ENCODE results near the gene IREB2.

IREB2 gene

GRCh38 chr15:78454992-78455391, 17.0 kb downstream of the IREB2 start:
- Mint-ChIP-seq H3K4me1 (peaks cover 69% of the 10 kb centered on the region), H3K27ac (peak overlapping the region; percentile 2), H3K36me3 (ENCODE audit: low read depth) (peaks cover 27% of the 10 kb centered on the region), H3K9me3 (no peaks in the 10 kb centered on the region), H3K4me3 (no peak overlapping the region), H3K27me3 (no peaks in the 10 kb centered on the region)
- DNase-seq (no peak), ATAC-seq (no peak)

- DNase-seq: no peak
- peaks cover 73% of the 10 kb centered on the region for H3K4me1 Mint-ChIP-seq
- no peak overlapping the region for H3K4me3 Mint-ChIP-seq
- peaks cover 25% of the 10 kb centered on the region for H3K36me3 Mint-ChIP-seq (ENCODE audit: low read depth)
- no peaks in the 10 kb centered on the region for H3K9me3 Mint-ChIP-seq
- no peaks in the 10 kb centered on the region for H3K27me3 Mint-ChIP-seq
- no peak overlapping the region for H3K27ac Mint-ChIP-seq
- no peak for ATAC-seq
Measured at GRCh38 chr15:78455749-78456148, 17.7 kb downstream of the IREB2 start.

DNA sequence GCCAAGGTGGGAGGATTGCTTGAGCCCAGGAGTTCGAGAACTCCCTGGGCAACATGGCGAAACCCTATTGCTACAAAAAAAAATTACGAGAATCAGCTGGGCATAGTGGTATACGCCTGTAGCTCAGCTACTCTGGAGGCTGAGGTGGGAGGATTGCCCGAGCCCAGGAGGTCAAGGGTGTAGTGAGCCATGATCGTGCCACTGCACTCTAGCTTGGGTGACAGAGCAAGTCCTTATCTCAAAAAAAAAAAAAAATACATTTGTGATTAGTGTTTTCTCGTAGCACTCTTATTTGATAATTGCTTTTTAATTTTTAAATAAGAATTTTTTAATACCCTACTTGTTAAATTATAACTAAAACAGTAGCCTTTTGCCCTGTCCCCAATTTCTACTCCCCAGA, 18.4 kb downstream of the IREB2 start:
- DNase-seq (no peak), ATAC-seq (no peak)
- peaks cover 30% of the 10 kb centered on the region for H3K36me3 Mint-ChIP-seq (ENCODE audit: low read depth)
- H3K27me3 Mint-ChIP-seq: no peaks in the 10 kb centered on the region
- H3K9me3 Mint-ChIP-seq: no peaks in the 10 kb centered on the region
- H3K4me3 Mint-ChIP-seq: no peak overlapping the region
- no peak overlapping the region for H3K27ac Mint-ChIP-seq
- peaks cover 79% of the 10 kb centered on the region for H3K4me1 Mint-ChIP-seq

DNA sequence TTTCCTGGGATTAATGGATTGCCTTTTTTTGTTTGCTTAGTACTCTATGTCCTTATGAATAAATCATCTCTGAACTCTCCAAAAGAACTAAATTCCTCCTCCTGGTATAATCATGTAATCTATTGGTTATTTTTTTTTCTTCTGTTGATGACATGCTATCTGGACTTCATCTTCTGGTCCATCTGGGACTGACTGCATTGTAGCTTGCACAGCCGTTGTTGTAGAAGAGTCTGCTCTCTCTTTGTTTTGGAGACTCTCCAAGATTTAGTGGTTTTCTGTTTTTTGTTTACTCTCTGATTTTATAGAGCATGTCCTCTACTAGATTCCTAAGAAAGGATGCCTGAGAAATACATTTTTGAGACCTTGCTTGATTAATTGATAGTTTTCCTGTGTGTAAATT, 19.1 kb downstream of the IREB2 start:
- peak overlapping the region; percentile 5 for H3K27ac Mint-ChIP-seq

GRCh38 chr15:78460737-78461136, 22.7 kb downstream of the IREB2 start:
- H3K27ac Mint-ChIP-seq: peak overlapping the region; percentile 43
- H3K4me1 Mint-ChIP-seq: peaks cover 48% of the 10 kb centered on the region
- no peak for ATAC-seq

More for the DNA sequence above, 19.1 kb downstream of the IREB2 start:
- Mint-ChIP-seq H3K4me3 (no peak overlapping the region), H3K9me3 (no peaks in the 10 kb centered on the region), H3K27me3 (no peaks in the 10 kb centered on the region), H3K36me3 (ENCODE audit: low read depth) (peaks cover 27% of the 10 kb centered on the region), H3K4me1 (peaks cover 79% of the 10 kb centered on the region)
- DNase-seq (no peak), ATAC-seq (no peak)

GRCh38 chr15:78461171-78461888, 23.3 kb downstream of the IREB2 start:
- Mint-ChIP-seq H3K4me1 (peaks cover 42% of the 10 kb centered on the region), H3K27ac (peak overlapping the region; percentile 43), H3K9me3 (no peaks in the 10 kb centered on the region), H3K4me3 (no peak overlapping the region), H3K27me3 (no peaks in the 10 kb centered on the region), H3K36me3 (ENCODE audit: low read depth) (peaks cover 40% of the 10 kb centered on the region)
- DNase-seq (no peak), ATAC-seq (no peak)

More at GRCh38 chr15:78460737-78461136, 22.7 kb downstream of the IREB2 start:
- Mint-ChIP-seq H3K36me3 (ENCODE audit: low read depth) (peaks cover 40% of the 10 kb centered on the region), H3K9me3 (no peaks in the 10 kb centered on the region), H3K27me3 (no peaks in the 10 kb centered on the region), H3K4me3 (no peak overlapping the region)
- DNase-seq: no peak

- Mint-ChIP-seq H3K9me3 (no peaks in the 10 kb centered on the region), H3K36me3 (ENCODE audit: low read depth) (peaks cover 55% of the 10 kb centered on the region), H3K4me3 (no peak overlapping the region), H3K27ac (no peak overlapping the region), H3K27me3 (no peaks in the 10 kb centered on the region), H3K4me1 (peaks cover 3% of the 10 kb centered on the region)
- no peak for DNase-seq
- no peak for ATAC-seq
Measured at GRCh38 chr15:78469031-78469430, 31.0 kb downstream of the IREB2 start.

- H3K27ac Mint-ChIP-seq: no peak overlapping the region
- H3K36me3 Mint-ChIP-seq (ENCODE audit: low read depth): peaks cover 46% of the 10 kb centered on the region
- DNase-seq (no peak), ATAC-seq (no peak)
- peaks cover 2% of the 10 kb centered on the region for H3K4me1 Mint-ChIP-seq
- no peak overlapping the region for H3K4me3 Mint-ChIP-seq
- no peaks in the 10 kb centered on the region for H3K27me3 Mint-ChIP-seq
- H3K9me3 Mint-ChIP-seq: no peaks in the 10 kb centered on the region
Measured at GRCh38 chr15:78477295-78477694, 39.3 kb downstream of the IREB2 start.

DNA sequence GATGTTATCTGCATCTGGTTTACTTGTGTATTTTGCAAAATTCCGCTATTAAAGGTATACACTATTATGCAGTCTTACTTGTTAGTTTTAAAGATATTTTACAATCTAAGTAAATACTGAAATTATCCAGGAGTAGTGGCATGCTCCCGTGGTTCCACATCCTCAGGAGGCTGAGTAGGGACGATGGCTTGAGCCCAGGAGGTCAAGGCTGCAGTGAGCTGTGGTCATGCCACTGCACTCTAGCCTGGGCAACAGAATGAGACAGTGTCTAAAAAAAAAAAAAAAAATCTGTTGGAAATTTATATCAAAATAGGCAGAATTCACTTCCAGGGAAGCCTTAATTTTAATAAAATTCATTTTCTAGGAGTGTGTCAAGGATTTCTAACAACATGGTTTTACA, 41.6 kb downstream of the IREB2 start:
- no peaks in the 10 kb centered on the region for H3K27me3 Mint-ChIP-seq
- no peaks in the 10 kb centered on the region for H3K9me3 Mint-ChIP-seq
- no peak for DNase-seq
- peaks cover 49% of the 10 kb centered on the region for H3K36me3 Mint-ChIP-seq (ENCODE audit: low read depth)
- ATAC-seq: no peak
- H3K4me3 Mint-ChIP-seq: no peak overlapping the region
- H3K4me1 Mint-ChIP-seq: peaks cover 2% of the 10 kb centered on the region
- H3K27ac Mint-ChIP-seq: no peak overlapping the region

GRCh38 chr15:78481917-78482316, 43.9 kb downstream of the IREB2 start:
- no peak for DNase-seq
- H3K4me3 Mint-ChIP-seq: no peak overlapping the region
- no peaks in the 10 kb centered on the region for H3K27me3 Mint-ChIP-seq
- no peaks in the 10 kb centered on the region for H3K9me3 Mint-ChIP-seq
- ATAC-seq: no peak
- peaks cover 11% of the 10 kb centered on the region for H3K4me1 Mint-ChIP-seq
- no peak overlapping the region for H3K27ac Mint-ChIP-seq
- H3K36me3 Mint-ChIP-seq (ENCODE audit: low read depth): peaks cover 52% of the 10 kb centered on the region

GRCh38 chr15:78492872-78493271, 54.9 kb downstream of the IREB2 start:
- peaks cover 66% of the 10 kb centered on the region for H3K36me3 Mint-ChIP-seq (ENCODE audit: low read depth)
- no peak for ATAC-seq
- H3K27ac Mint-ChIP-seq: peak overlapping the region; percentile 54

DNA sequence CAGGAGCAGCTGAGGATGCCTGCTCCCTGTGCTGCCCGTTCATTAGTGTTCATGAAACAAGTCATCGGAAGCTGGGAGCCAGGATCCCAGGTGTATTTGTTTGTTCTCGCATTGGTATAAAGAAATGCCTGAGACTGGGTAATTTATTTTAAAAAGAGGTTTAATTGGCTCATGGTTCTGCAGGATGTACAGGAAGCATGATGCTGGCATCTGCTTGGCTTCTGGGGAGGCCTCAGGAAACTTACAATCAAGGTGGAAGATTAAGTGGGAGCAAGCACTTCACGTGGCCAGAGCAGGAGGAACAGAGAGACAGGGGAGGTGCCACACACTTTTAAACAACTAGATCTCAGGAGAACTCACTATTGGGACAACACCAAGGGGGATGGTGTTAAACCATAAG, 63.8 kb downstream of the IREB2 start:
- Mint-ChIP-seq H3K36me3 (ENCODE audit: low read depth) (peaks cover 36% of the 10 kb centered on the region), H3K9me3 (no peaks in the 10 kb centered on the region), H3K27ac (no peak overlapping the region), H3K4me3 (no peak overlapping the region), H3K4me1 (peaks cover 6% of the 10 kb centered on the region), H3K27me3 (no peaks in the 10 kb centered on the region)
- DNase-seq: no peak
- no peak for ATAC-seq

More at GRCh38 chr15:78492872-78493271, 54.9 kb downstream of the IREB2 start:
- H3K9me3 Mint-ChIP-seq: no peaks in the 10 kb centered on the region
- H3K4me3 Mint-ChIP-seq: no peak overlapping the region
- DNase-seq: no peak
- peaks cover 7% of the 10 kb centered on the region for H3K4me1 Mint-ChIP-seq
- H3K27me3 Mint-ChIP-seq: no peaks in the 10 kb centered on the region

DNA sequence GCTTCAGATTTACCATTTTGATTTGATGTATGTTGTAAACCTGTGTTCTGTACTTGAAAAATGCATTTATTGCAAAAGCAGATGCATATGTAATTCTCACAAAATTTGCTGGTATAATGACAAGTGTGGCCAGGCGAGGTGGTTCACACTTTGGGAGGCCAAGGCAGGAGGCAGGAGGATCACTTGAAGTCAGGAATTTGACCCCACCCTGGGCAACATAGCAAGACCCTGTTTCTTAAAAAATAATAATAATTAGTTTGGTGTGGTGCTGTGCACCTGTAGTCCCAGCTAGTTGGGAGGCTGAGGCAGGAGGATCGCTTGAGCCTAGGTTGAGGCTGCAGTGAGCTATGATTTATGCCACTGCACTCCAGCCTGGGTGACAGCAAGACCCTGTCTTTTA, 64.6 kb downstream of the IREB2 start:
- no peak for DNase-seq
- no peaks in the 10 kb centered on the region for H3K27me3 Mint-ChIP-seq
- H3K36me3 Mint-ChIP-seq (ENCODE audit: low read depth): peaks cover 32% of the 10 kb centered on the region
- no peak for ATAC-seq
- H3K27ac Mint-ChIP-seq: no peak overlapping the region
- H3K4me1 Mint-ChIP-seq: peaks cover 10% of the 10 kb centered on the region
- H3K4me3 Mint-ChIP-seq: no peak overlapping the region
- no peaks in the 10 kb centered on the region for H3K9me3 Mint-ChIP-seq

GRCh38 chr15:78506971-78507830, 69.2 kb downstream of the IREB2 start, which contains the start of gene HYKK:
Gene HYKK, plus strand, starts transcription at chr15:78507577. Its CDS starts 5,512 bp downstream, at chr15:78513089.
- H3K4me1 Mint-ChIP-seq: peaks cover 18% of the 10 kb centered on the region
- H3K9me3 Mint-ChIP-seq: no peaks in the 10 kb centered on the region
- H3K4me3 Mint-ChIP-seq: peak within 1 kb of the TSS; percentile 87
- peak within 1 kb of the TSS; percentile 79 for H3K27ac Mint-ChIP-seq
- peak; percentile 80 for DNase-seq
- peak; percentile 93 for ATAC-seq
- peaks cover under 1% of the 10 kb centered on the region for H3K36me3 Mint-ChIP-seq (ENCODE audit: low read depth)
- H3K27me3 Mint-ChIP-seq: peaks cover 4% of the 10 kb centered on the region

- no peak for DNase-seq
- peaks cover 4% of the 10 kb centered on the region for H3K27me3 Mint-ChIP-seq
- H3K4me1 Mint-ChIP-seq: peaks cover 18% of the 10 kb centered on the region
- peak overlapping the region; percentile 87 for H3K4me3 Mint-ChIP-seq
- ATAC-seq: peak; percentile 21
- peak overlapping the region; percentile 74 for H3K27ac Mint-ChIP-seq
- H3K36me3 Mint-ChIP-seq (ENCODE audit: low read depth): no peaks in the 10 kb centered on the region
- no peaks in the 10 kb centered on the region for H3K9me3 Mint-ChIP-seq
Measured at GRCh38 chr15:78507831-78508160, 69.8 kb downstream of the IREB2 start.
